Vagina (tissue), 2 donors: ENCODE results near the gene COX6A2. TPM values are rescaled to one million over a fixed set of nuclear protein-coding genes. Genes with fewer than 3 reads are reported as not detected.

Source experiments
- DNase-seq, 2 donors: peaks; one replicate each; pipeline ENCODE4 v3.0.0-alpha.2; 2017; ENCODE audit errors: extremely low spot score in 2 of 2
- H3K27ac ChIP-seq: fragments of 200-600 bp; sonication (generic); one replicate; pipeline ENCODE4 v1.5.1; 2019
- H3K27me3 ChIP-seq: fragments of 200-600 bp; sonication (generic); one replicate; pipeline ENCODE4 v1.5.1; 2019
- H3K36me3 ChIP-seq, 2 donors: fragments of 200-600 bp; sonication (generic); one replicate each; pipeline ENCODE4 v1.5.1; 2017 to 2019
- H3K4me1 ChIP-seq: fragments of 200-600 bp; sonication (generic); one replicate; pipeline ENCODE4 v1.5.1; 2019
- H3K4me3 ChIP-seq, 2 donors: fragments of 200-600 bp; sonication (generic); 1 replicate in 1 of 2; 2 replicates in 1 of 2; pipeline ENCODE4 v1.5.1; 2016 to 2019
- H3K9me3 ChIP-seq: fragments of 200-600 bp; sonication (generic); one replicate; pipeline ENCODE4 v1.5.1; 2019
- POLR2A ChIP-seq, 2 donors: fragments of 450-650 bp; IDR thresholded peaks; one replicate each; pipeline ENCODE4 v1.6.1; 2017; ENCODE audit warnings: antibody characterized with exemption in 2 of 2, mild to moderate bottlenecking in 2 of 2, moderate library complexity in 2 of 2
- POLR2AphosphoS5 ChIP-seq, 2 donors: sonication (generic); formaldehyde crosslinking; IDR thresholded peaks; one replicate each; pipeline ENCODE4 v1.9.0; 2017; ENCODE audit warnings: antibody characterized with exemption in 2 of 2, mild to moderate bottlenecking in 2 of 2, low read depth in 1 of 2; ENCODE audit not compliant: insufficient read depth in 1 of 2
- intact Hi-C: fragments of 100-400 bp; cut with DNase I; formaldehyde crosslinking; loops from one replicate; pipeline ENCODE4 v1.15.1; 2023
- total RNA-seq: library from RNA; depleted of rRNA; stranded (reverse); fragments of >200 nt; gene quantifications from one replicate; pipeline ENCODE4 v1.2.3, GENCODE V29; 2016
- TF ChIP-seq, protein P1 (sequence below), 3 experiments: fragments of 450-650 bp in 2 of 3; fragments of 200-600 bp in 1 of 3; sonication (generic) in 1 of 3; IDR thresholded peaks; one replicate each; pipeline ENCODE4 v1.5.1; 2017 to 2019; ENCODE audit warnings: antibody characterized with exemption in 3 of 3, mild to moderate bottlenecking in 2 of 3, moderate library complexity in 2 of 3

Gene COX6A2
- total RNA-seq, 1 donor from 2014 or later: not detected

DNA sequence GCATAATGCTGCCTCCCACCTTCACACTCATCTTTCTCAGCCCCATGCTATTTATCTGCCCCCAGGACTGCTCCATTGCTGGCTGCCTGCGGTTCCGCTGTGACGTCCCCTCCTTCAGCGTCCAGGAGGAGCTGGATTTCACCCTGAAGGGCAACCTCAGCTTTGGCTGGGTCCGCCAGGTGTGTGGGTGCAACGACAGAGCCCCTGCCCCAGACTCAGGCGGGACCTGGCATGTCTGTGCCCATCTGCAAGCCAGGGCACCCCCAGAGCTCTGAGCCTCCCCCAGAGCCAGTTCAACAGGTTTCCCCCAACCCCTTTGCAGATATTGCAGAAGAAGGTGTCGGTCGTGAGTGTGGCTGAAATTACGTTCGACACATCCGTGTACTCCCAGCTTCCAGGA is 48.0 kb downstream of the COX6A2 start:
- Histone ChIP-seq H3K27ac (no peak overlapping the region), H3K27me3 (no peaks in the 10 kb centered on the region), H3K9me3 (no peaks in the 10 kb centered on the region), H3K36me3 (no peaks in the 10 kb centered on the region), H3K4me3 (no peak overlapping the region), H3K4me1 (no peaks in the 10 kb centered on the region)
- intact Hi-C loops: no loop called here
- TF ChIP-seq POLR2AphosphoS5 (IDR thresholded peaks at IDR 0.05; ENCODE audit: insufficient read depth in 1 of 2, low read depth in 1 of 2) (no peak), POLR2A (IDR thresholded peaks at IDR 0.05) (no peak)
- TF ChIP-seq, protein P1, sequence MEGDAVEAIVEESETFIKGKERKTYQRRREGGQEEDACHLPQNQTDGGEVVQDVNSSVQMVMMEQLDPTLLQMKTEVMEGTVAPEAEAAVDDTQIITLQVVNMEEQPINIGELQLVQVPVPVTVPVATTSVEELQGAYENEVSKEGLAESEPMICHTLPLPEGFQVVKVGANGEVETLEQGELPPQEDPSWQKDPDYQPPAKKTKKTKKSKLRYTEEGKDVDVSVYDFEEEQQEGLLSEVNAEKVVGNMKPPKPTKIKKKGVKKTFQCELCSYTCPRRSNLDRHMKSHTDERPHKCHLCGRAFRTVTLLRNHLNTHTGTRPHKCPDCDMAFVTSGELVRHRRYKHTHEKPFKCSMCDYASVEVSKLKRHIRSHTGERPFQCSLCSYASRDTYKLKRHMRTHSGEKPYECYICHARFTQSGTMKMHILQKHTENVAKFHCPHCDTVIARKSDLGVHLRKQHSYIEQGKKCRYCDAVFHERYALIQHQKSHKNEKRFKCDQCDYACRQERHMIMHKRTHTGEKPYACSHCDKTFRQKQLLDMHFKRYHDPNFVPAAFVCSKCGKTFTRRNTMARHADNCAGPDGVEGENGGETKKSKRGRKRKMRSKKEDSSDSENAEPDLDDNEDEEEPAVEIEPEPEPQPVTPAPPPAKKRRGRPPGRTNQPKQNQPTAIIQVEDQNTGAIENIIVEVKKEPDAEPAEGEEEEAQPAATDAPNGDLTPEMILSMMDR (IDR thresholded peaks at IDR 0.05): no peak
- no peak for DNase-seq

Other genes starting within 250 kb of the COX6A2 start
- 74.2 TPM for gene FUS, start 248.2 kb downstream of the COX6A2 start, total RNA-seq
- gene PYCARD, start 225.6 kb downstream of the COX6A2 start, total RNA-seq: 85.0 TPM
- not detected for gene TRIM72, start 214.2 kb downstream of the COX6A2 start, total RNA-seq
- gene PYDC1, start 211.2 kb downstream of the COX6A2 start, total RNA-seq: not detected
- gene ITGAM, start 168.4 kb downstream of the COX6A2 start, total RNA-seq: 14.0 TPM
- 4.4 TPM for gene ITGAX, start 73.2 kb downstream of the COX6A2 start, total RNA-seq
- not detected for gene ITGAD, start 35.0 kb downstream of the COX6A2 start, total RNA-seq
- gene ZNF843, start 14.4 kb upstream of the COX6A2 start, total RNA-seq: 2.7 TPM
- 11.3 TPM for gene ARMC5, start 31.1 kb upstream of the COX6A2 start, total RNA-seq
- 114 TPM for gene TGFB1I1, start 43.8 kb upstream of the COX6A2 start, total RNA-seq
- not detected for gene SLC5A2, start 54.8 kb upstream of the COX6A2 start, total RNA-seq
- 64.6 TPM for gene RUSF1, start 80.0 kb upstream of the COX6A2 start, total RNA-seq
- gene AHSP, start 99.5 kb upstream of the COX6A2 start, total RNA-seq: not detected